ENCODE results near the gene TRIM73.
"Not testable (repeated sequence)": the region's sequence is repeated elsewhere in the genome, so short reads cannot be mapped to it uniquely, and the experiment has no call there.

GRCh38 chr7:75393194-75393593, 2.2 kb upstream of the TRIM73 start:
- TF ChIP-seq CTCF (IDR thresholded peaks at IDR 0.05); ZFX (IDR thresholded peaks at IDR 0.05; ENCODE audit: borderline replicate concordance): not testable (repeated sequence)

Measured in 22Rv1 (cell line).